ENCODE measurements around the gene GTF2H1.

The GTF2H1 gene

DNA sequence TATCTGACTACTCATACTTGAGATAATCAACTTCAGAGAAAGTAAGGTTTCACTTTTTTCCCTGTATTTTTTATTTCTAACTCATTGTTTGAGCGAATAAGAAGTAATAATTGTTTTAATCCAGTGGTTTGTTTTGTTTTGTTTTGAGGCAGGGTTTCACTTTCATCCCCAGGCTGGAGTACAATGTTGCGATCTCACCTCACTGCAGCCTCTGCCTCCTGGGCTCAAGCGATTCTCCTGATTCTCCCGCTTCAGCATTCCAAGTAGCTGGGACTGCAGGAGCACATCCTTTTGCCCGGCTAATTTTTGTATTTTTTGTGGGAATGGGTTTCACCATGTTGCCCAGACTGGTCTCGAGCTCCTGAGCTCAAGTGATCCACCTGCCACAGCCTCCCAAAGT lies 8.6 kb downstream of the GTF2H1 start:
- Mint-ChIP-seq H3K9me3 (no peaks in the 10 kb centered on the region), H3K4me1 (no peaks in the 10 kb centered on the region), H3K27ac (no peak overlapping the region), H3K36me3 (ENCODE audit: low read depth) (peaks cover 49% of the 10 kb centered on the region), H3K27me3 (ENCODE audit: low read depth, poor library complexity) (no peaks in the 10 kb centered on the region), H3K4me3 (no peak overlapping the region)
- DNase-seq, result no peak
- TF ChIP-seq, protein P1, sequence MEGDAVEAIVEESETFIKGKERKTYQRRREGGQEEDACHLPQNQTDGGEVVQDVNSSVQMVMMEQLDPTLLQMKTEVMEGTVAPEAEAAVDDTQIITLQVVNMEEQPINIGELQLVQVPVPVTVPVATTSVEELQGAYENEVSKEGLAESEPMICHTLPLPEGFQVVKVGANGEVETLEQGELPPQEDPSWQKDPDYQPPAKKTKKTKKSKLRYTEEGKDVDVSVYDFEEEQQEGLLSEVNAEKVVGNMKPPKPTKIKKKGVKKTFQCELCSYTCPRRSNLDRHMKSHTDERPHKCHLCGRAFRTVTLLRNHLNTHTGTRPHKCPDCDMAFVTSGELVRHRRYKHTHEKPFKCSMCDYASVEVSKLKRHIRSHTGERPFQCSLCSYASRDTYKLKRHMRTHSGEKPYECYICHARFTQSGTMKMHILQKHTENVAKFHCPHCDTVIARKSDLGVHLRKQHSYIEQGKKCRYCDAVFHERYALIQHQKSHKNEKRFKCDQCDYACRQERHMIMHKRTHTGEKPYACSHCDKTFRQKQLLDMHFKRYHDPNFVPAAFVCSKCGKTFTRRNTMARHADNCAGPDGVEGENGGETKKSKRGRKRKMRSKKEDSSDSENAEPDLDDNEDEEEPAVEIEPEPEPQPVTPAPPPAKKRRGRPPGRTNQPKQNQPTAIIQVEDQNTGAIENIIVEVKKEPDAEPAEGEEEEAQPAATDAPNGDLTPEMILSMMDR (IDR thresholded peaks at IDR 0.05), result no peak

DNA sequence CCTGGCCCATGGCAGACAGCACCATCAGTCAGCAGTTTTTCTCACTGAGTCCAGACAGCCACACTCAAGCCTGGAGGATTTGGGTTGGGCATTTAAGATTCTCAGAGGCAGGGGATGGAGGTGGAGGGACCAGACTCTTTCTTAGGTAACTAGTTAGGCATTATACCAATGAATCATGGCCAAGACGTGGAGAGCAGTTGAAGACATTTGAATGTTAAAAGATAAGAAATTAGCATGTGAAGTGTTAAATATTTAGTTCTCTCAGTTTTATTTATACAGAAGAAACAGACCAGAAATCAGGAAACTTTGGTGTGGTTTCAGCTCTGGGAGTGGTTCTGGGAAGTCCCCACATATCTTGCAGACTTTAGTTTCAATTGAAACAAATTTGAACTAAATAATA lies 9.9 kb downstream of the GTF2H1 start:
- Mint-ChIP-seq H3K27me3 (ENCODE audit: low read depth, poor library complexity) (no peaks in the 10 kb centered on the region), H3K9me3 (no peaks in the 10 kb centered on the region), H3K36me3 (ENCODE audit: low read depth) (peaks cover 49% of the 10 kb centered on the region), H3K4me3 (no peak overlapping the region), H3K27ac (no peak overlapping the region), H3K4me1 (no peaks in the 10 kb centered on the region)
- no peak for DNase-seq
- TF ChIP-seq, protein P1 (IDR thresholded peaks at IDR 0.05), result no peak

DNA sequence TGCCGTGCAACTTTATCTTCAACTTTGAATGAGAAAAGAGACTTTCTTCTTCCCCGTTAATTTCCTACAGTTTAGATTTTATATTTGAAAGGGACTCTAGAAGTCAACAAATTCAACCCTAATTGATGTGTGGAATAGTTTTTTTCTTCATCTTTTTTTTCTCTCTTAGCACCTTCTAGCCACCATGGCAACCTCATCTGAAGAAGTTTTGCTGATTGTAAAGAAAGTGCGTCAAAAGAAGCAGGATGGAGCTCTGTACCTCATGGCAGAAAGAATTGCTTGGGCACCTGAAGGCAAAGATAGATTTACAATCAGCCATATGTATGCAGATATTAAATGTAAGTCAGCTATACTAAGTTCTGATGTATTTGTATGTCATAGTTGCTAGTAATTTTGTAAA lies 10.5 kb downstream of the GTF2H1 start:
- DNase-seq, result no peak
- H3K27ac Mint-ChIP-seq, result no peak overlapping the region
- H3K9me3 Mint-ChIP-seq, result no peaks in the 10 kb centered on the region
- H3K36me3 Mint-ChIP-seq (ENCODE audit: low read depth), result peaks cover 52% of the 10 kb centered on the region
- TF ChIP-seq, protein P1 (IDR thresholded peaks at IDR 0.05), result no peak
- no peaks in the 10 kb centered on the region for H3K4me1 Mint-ChIP-seq
- H3K4me3 Mint-ChIP-seq, result no peak overlapping the region
- H3K27me3 Mint-ChIP-seq (ENCODE audit: low read depth, poor library complexity), result no peaks in the 10 kb centered on the region

DNA sequence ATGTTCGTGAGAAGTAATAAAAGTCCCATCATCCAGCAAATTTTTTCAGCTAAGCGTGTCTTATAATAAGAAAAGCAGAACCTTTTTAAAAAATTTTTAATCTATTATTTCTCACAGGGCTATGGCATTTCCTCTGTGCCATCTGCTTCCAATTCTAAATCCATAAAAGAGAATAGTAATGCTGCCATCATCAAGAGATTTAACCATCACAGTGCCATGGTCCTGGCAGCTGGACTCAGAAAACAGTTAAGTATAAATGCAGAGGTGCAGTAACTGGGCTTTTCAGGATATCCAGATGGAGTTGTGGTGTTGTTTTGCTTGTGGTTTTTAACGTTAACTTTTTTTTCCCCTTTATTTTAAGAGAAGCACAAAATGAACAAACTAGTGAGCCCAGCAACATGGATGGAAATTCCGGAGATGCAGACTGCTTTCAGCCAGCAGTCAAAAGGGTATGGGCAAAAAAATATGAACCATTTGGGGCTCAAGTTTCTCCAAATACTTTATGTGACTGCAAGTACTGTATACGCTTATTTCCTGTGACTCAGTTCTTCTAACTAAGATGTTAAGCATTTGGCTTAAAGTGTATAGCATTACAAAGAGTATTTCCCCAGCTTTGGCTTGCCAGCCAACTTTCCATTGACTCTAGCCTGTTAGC lies 25.2 kb downstream of the GTF2H1 start:
- Mint-ChIP-seq H3K27me3 (ENCODE audit: low read depth, poor library complexity) (no peaks in the 10 kb centered on the region), H3K27ac (no peak overlapping the region), H3K36me3 (ENCODE audit: low read depth) (peaks cover 48% of the 10 kb centered on the region), H3K4me1 (no peaks in the 10 kb centered on the region), H3K9me3 (no peaks in the 10 kb centered on the region), H3K4me3 (no peak overlapping the region)
- TF ChIP-seq, protein P1 (IDR thresholded peaks at IDR 0.05), result no peak
- DNase-seq, result no peak

DNA sequence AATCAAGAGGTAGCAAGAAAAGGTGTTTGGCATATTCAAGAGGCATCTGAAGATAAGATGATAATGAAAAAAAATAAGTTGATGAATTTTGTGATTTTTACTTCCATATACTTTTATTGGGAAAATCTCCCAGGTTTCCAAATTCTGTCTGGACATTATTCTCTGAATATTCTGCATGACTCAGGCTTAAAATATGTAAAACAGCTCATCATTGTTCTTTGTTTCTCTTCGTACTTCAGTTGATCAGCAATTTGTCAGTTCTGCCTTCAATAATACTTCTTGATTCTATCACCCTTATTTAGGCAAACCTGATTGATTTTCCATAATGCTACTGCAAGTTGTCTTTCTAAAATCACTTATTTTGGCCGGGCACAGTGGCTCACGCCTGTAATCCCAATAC lies 30.2 kb downstream of the GTF2H1 start:
- H3K27me3 Mint-ChIP-seq (ENCODE audit: low read depth, poor library complexity), result no peaks in the 10 kb centered on the region
- H3K4me3 Mint-ChIP-seq, result no peak overlapping the region
- H3K9me3 Mint-ChIP-seq, result no peaks in the 10 kb centered on the region
- H3K4me1 Mint-ChIP-seq, result no peaks in the 10 kb centered on the region
- no peak for DNase-seq
- TF ChIP-seq, protein P1 (IDR thresholded peaks at IDR 0.05), result no peak
- no peak overlapping the region for H3K27ac Mint-ChIP-seq
- H3K36me3 Mint-ChIP-seq (ENCODE audit: low read depth), result peaks cover 51% of the 10 kb centered on the region

DNA sequence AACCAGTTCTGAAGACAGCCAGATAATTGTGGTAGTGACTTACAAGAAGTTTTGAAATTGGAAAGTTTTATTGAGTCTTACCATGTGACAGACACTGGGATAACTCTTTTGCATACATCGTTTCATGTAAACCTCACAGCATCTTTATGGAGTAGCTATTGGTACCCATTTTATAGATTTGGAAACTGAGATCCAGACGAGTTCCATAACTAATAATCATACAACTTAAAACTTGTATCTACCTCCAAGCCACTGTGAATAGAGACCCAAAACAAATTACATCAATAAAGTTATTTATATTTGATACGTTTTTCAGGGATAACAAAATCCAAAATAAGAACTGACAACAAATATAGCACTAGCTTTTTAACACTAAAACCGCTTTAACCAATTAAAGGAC lies 36.3 kb downstream of the GTF2H1 start:
- Mint-ChIP-seq H3K36me3 (ENCODE audit: low read depth) (peaks cover 53% of the 10 kb centered on the region), H3K27me3 (ENCODE audit: low read depth, poor library complexity) (no peaks in the 10 kb centered on the region), H3K27ac (no peak overlapping the region), H3K9me3 (no peaks in the 10 kb centered on the region), H3K4me1 (no peaks in the 10 kb centered on the region), H3K4me3 (no peak overlapping the region)
- DNase-seq, result no peak
- TF ChIP-seq, protein P1 (IDR thresholded peaks at IDR 0.05), result no peak

Measured in nephron progenitor cell (in vitro differentiated cells).